Activated CD4-positive, alpha-beta T cell treated with anti-CD3 and anti-CD28 coated beads, Interleukin-2, amount 10 ng/mL, durations not matched to agents 24 days and 14 days (primary cell): Measurements from ENCODE around the gene TAB2. TPM values are rescaled to one million over a fixed set of nuclear protein-coding genes. Genes with fewer than 3 reads are reported as not detected.
"Not testable (repeated sequence)": the region's sequence is repeated elsewhere in the genome, so short reads cannot be mapped to it uniquely, and the experiment has no call there.

ENCODE experiments used
- DNase-seq: peaks from one replicate; pipeline ENCODE4 v3.0.0; 2022
- H3K27ac Mint-ChIP-seq: one replicate; pipeline ENCODE4 v1.8.0; 2022; ENCODE audit warnings: mild to moderate bottlenecking, mixed read lengths
- H3K27me3 Mint-ChIP-seq: one replicate; pipeline ENCODE4 v1.8.0; 2022; ENCODE audit warnings: mixed read lengths
- H3K36me3 Mint-ChIP-seq: one replicate; pipeline ENCODE4 v1.8.0; 2022; ENCODE audit warnings: low read depth, mild to moderate bottlenecking, mixed read lengths
- H3K4me1 Mint-ChIP-seq: one replicate; pipeline ENCODE4 v1.8.0; 2021; ENCODE audit warnings: mixed read lengths
- H3K4me3 Mint-ChIP-seq: one replicate; pipeline ENCODE4 v1.8.0; 2022; ENCODE audit warnings: mild to moderate bottlenecking, moderate library complexity, mixed read lengths
- H3K9me3 Mint-ChIP-seq: one replicate; pipeline ENCODE4 v1.8.0; 2021; ENCODE audit warnings: mixed read lengths
- intact Hi-C: fragments of 100-400 bp; cut with micrococcal nuclease; formaldehyde crosslinking; loops from one replicate; pipeline ENCODE4 v1.15.1; 2023
- total RNA-seq: library from RNA; stranded (reverse); gene quantifications from 2 replicates; pipeline ENCODE4 v1.2.3, GENCODE V29; 2022

The TAB2 gene
- total RNA-seq, 1 donor from 2014 or later, result 136 TPM

DNA sequence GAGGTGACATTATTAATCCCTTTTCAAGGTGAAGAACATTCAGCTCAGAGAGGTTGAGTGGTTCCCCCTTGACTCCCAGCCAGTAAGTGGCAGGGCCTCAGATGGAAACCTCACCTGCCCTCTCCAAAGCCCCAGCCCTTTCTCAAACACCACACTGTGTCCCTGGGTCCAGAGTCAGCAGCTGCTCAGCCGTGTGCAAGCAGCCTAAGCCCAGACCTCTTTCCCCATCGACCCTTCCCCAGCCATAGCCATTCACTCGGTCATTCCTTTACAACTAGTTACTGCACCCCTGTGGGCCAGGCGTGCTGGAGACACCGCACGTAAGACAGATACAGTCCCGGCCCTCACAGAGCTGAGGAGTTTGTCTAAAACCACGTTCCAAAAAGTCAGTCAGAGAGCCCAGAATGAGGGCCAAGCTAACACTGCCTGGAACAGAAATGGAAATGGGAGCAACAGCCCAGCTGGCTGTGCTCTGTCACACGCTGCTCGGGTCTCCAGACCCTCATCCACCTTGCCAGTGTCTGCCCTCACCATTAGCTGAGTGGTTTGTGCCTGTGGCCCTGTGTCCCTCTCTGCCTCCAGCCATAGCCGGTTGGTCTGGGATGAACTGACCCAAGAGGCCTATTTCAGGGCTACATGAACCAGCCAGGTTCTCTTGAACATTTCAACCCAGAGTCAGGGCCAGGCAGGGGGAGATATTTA, 137.7 kb downstream of the TAB2 start:
- no peak for DNase-seq
- H3K4me3 Mint-ChIP-seq, result no peak overlapping the region
- intact Hi-C loops, result no loop called here

DNA sequence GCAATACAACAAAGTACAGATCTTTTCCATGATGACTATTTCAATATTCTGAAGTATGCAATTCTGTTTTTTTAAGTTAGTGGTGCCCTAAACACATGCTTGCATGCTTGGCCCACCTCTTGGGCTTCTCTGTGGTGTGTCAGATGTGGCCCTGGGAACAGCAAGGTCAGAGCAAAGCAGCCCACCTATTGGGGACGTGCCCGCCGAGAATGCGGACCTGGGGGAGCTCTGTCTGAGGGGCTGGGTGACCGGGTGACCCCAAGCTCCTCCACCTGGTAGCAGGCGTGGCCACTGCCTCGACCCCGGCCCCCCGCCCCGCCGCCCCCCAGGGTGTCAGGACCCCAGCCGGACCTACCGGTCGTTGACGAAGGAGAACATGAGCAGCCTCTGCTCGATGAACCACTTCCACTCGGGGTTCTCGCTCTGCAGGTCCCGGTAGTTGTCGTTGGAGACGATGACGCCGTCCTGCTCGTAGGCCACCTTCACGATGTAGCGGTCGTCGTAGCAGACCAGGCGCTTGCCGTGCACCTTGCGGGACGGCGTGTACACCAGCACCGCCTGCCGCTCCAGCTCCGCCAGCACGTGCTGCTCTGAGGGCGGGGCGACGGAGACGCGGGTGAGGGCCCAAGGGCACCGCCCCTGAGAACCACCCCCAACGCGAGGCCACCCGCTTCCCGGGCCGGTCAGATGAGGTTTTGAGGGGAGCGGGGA, 139.0 kb downstream of the TAB2 start:
- no peak for DNase-seq
- H3K27me3 Mint-ChIP-seq, result no peaks in the 10 kb centered on the region
- no peak overlapping the region for H3K4me3 Mint-ChIP-seq
- H3K27ac Mint-ChIP-seq, result no peak overlapping the region
- H3K9me3 Mint-ChIP-seq, result no peaks in the 10 kb centered on the region
- peaks cover 57% of the 10 kb centered on the region for H3K36me3 Mint-ChIP-seq
- peaks cover 23% of the 10 kb centered on the region for H3K4me1 Mint-ChIP-seq
- intact Hi-C loops, result no loop called here

More for the DNA sequence above, 137.7 kb downstream of the TAB2 start:
- Mint-ChIP-seq H3K27ac (peak overlapping the region; percentile 53), H3K27me3 (no peaks in the 10 kb centered on the region), H3K9me3 (no peaks in the 10 kb centered on the region), H3K36me3 (peaks cover 50% of the 10 kb centered on the region), H3K4me1 (peaks cover 23% of the 10 kb centered on the region)

DNA sequence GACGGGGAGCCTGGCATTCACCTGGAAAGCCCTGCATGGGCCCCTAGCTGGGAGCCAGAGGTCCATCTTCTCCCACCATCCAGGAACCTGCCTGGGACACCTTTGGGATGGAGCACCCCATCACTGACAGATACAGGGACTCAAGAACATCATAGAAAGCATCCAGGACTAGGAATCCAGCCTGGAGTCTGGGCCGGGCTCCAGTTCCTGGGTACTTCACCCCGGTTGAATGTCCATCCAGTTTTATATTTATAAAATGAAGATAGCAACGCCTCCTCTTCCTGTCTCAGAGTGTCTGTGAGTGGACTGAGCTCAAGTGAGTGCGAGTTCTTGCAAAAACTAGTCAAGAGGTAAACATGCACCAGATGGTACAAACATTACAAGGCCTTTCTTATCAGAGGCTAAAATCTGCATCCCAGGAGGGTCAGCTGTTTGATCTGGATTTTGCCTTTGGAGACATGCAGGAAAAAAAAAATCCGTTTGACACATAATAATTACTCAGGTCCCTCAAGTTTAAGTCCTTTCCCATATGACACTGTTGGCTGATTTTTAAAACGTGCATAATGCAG, 139.9 kb downstream of the TAB2 start:
- Mint-ChIP-seq H3K4me3 (no peak overlapping the region), H3K9me3 (no peaks in the 10 kb centered on the region), H3K36me3 (peaks cover 61% of the 10 kb centered on the region), H3K27ac (no peak overlapping the region), H3K4me1 (peaks cover 23% of the 10 kb centered on the region), H3K27me3 (no peaks in the 10 kb centered on the region)
- no peak for DNase-seq
- intact Hi-C loops, result no loop called here

DNA sequence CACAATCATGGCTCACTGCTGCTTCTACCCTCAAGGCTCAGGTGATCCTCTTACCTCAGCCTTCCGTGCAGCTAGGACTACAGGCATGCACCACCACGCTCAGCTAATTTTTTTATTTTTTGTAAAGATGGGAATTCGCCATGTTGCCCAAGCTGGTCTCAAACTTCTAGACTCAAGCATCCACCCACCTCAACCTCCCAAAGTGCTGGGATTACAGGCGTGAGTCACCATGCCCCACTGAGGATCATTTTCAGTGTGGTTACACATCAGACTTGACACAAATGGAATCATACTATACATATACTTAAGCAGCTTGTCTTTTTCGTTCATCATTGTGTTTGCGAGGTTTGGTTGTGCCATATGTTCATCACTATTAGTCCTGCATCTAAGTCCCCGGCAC, 140.7 kb downstream of the TAB2 start:
- H3K27me3 Mint-ChIP-seq, result no peaks in the 10 kb centered on the region
- H3K4me1 Mint-ChIP-seq, result peaks cover 27% of the 10 kb centered on the region
- peaks cover 64% of the 10 kb centered on the region for H3K36me3 Mint-ChIP-seq
- intact Hi-C loops, result no loop called here
- no peak for DNase-seq
- H3K27ac Mint-ChIP-seq, result peak overlapping the region; percentile 45
- no peaks in the 10 kb centered on the region for H3K9me3 Mint-ChIP-seq
- H3K4me3 Mint-ChIP-seq, result no peak overlapping the region

DNA sequence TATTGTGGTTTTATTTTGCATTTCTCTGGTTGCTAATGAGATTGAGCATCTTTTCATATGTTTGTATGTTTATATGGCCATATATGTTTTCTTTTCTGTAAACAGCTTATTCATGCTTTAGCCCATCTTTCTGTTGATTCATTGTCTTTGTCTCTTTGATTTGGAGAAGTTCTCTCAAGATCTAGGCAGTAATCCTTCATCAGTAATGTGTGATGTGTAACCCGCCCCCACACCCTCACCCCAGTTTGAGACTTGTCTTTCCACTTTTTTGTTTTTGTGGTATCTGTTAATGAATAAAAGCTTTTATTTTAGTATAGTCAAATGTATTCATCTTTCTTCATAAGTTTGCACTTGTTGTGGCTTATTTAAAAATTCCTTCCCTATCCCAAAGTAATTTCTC, 141.3 kb downstream of the TAB2 start:
- no peaks in the 10 kb centered on the region for H3K27me3 Mint-ChIP-seq
- peak overlapping the region; percentile 2 for H3K4me3 Mint-ChIP-seq
- intact Hi-C loops, result no loop called here
- H3K36me3 Mint-ChIP-seq, result peaks cover 67% of the 10 kb centered on the region
- peaks cover 30% of the 10 kb centered on the region for H3K4me1 Mint-ChIP-seq
- H3K27ac Mint-ChIP-seq, result peak overlapping the region; percentile 67
- no peak for DNase-seq
- H3K9me3 Mint-ChIP-seq, result no peaks in the 10 kb centered on the region

DNA sequence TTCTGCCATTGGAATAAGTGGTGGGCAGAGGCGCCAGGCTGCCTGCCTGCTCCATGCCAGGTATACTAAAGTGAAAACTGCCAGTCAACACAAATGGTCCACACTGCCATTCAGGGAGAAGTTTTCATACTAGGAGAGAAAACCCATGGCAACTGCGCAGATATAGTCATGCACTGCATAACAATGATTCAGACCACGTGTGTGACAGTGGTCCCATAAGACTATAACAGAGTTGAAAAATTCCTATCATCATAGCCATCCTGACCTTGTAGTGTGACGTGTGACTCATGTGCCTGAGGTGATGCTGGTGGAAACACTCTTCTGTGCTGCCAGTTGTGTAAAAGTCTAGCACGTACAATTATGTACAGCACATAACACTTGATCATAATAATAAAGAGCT, 142.2 kb downstream of the TAB2 start:
- no peak overlapping the region for H3K27ac Mint-ChIP-seq
- no peaks in the 10 kb centered on the region for H3K9me3 Mint-ChIP-seq
- intact Hi-C loops, result no loop called here
- DNase-seq, result no peak
- H3K36me3 Mint-ChIP-seq, result peaks cover 74% of the 10 kb centered on the region
- H3K4me1 Mint-ChIP-seq, result peaks cover 29% of the 10 kb centered on the region
- H3K27me3 Mint-ChIP-seq, result no peaks in the 10 kb centered on the region
- H3K4me3 Mint-ChIP-seq, result no peak overlapping the region

DNA sequence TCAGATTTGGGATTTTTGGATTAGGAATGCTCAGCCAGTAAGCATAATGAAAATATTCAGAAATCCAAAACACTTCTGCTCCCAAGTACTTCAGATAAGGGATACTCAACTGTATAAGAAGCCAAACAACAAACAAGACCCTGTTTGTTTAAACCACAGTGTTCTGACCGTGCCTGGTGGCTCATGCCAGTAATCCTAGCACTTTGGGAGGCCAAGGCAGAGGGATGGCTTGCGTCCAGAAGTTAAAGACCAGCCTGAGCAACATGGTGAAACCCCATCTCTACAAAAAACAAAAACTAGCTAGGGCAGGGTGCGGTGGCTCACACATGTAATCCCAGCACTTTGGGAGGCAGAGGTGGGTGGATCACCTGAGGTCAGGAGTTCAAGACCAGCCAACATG, 142.7 kb downstream of the TAB2 start:
- H3K9me3 Mint-ChIP-seq, intact Hi-C loops, H3K27ac Mint-ChIP-seq, H3K27me3 Mint-ChIP-seq, H3K4me3 Mint-ChIP-seq, DNase-seq: not testable (repeated sequence)
- Mint-ChIP-seq H3K36me3 (peaks cover 71% of the 10 kb centered on the region), H3K4me1 (peaks cover 25% of the 10 kb centered on the region)

Other genes starting within 250 kb of the TAB2 start
- gene SUMO4, start 82.5 kb downstream of the TAB2 start, total RNA-seq, result 10.1 and 10.9 TPM in 2 replicates
- gene ZC3H12D, start 167.3 kb downstream of the TAB2 start, total RNA-seq, result 79.6 and 79.8 TPM in 2 replicates
- 24.2 and 28.4 TPM in 2 replicates for gene PPIL4, start 228.3 kb downstream of the TAB2 start, total RNA-seq
- gene GINM1, start 248.7 kb downstream of the TAB2 start, total RNA-seq, result 18.0 and 19.9 TPM in 2 replicates